Thyroid gland (tissue), 4 donors: ENCODE measurements around the gene ITGA8.

Source experiments
- POLR2A ChIP-seq, 2 donors: fragments of 450-650 bp; IDR thresholded peaks; one replicate each; pipeline ENCODE4 v1.6.1; 2017; ENCODE audit warnings: antibody characterized with exemption in 2 of 2, mild to moderate bottlenecking in 2 of 2, moderate library complexity in 1 of 2
- TF ChIP-seq, protein P1 (sequence below), 6 experiments: fragments of 200-600 bp in 3 of 6; fragments of 450-650 bp in 3 of 6; sonication (generic) in 3 of 6; IDR thresholded peaks; one replicate each; pipeline ENCODE4 v1.5.1; 2016 to 2019; ENCODE audit warnings: antibody characterized with exemption in 6 of 6, mild to moderate bottlenecking in 2 of 6, inconsistent platforms in 1 of 6, moderate library complexity in 1 of 6

DNA sequence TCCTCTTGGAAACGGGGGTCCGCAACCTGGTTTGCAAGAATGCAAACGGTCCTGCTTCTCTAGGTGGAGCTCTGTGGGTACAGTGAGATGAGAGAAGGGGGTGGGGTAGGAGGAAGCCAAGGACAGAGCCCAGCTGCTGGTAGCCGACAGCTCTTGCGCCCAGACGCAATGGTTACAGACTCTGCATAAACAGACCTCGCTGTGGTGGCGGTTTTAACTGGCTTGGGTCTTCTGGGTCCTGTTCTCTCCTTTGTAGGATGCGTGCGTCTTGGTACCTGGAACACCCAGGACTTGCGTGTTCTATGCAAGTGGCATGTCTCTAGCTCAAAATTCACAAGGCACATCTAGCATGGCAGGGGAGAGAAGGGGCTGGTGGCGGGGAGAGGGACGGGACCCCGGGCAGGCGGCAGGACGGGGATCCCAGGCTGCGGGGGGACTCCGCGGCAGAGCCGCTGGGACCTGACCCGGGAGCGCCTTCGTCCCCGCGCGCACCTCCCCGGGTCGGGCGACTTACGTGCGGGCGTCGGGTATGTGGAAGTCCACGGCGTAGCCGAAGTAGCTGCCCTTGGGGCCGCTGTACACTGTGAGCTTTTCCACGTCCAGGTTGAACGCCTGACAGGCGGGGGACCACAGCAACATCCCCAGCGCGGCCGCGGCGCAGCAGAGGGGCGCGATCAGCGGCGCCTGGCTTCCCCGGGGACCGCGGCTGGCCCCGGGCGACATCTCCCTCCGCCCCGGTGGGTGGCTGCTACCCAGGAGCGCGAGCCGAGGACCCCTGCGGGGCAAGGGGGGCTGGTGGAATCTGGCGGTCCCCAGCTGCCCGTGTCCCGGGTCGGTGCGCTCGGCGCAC, 448 bp downstream of the ITGA8 start:
- TF ChIP-seq, protein P1, sequence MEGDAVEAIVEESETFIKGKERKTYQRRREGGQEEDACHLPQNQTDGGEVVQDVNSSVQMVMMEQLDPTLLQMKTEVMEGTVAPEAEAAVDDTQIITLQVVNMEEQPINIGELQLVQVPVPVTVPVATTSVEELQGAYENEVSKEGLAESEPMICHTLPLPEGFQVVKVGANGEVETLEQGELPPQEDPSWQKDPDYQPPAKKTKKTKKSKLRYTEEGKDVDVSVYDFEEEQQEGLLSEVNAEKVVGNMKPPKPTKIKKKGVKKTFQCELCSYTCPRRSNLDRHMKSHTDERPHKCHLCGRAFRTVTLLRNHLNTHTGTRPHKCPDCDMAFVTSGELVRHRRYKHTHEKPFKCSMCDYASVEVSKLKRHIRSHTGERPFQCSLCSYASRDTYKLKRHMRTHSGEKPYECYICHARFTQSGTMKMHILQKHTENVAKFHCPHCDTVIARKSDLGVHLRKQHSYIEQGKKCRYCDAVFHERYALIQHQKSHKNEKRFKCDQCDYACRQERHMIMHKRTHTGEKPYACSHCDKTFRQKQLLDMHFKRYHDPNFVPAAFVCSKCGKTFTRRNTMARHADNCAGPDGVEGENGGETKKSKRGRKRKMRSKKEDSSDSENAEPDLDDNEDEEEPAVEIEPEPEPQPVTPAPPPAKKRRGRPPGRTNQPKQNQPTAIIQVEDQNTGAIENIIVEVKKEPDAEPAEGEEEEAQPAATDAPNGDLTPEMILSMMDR (IDR thresholded peaks at IDR 0.05), result no peak
- no peak for TF ChIP-seq POLR2A (IDR thresholded peaks at IDR 0.05)
